Stomach (tissue), 4 donors: Measurements from ENCODE around the gene CD151.

Experiments
- CTCF ChIP-seq, 7 experiments: fragments of 450-650 bp in 4 of 7; fragments of 200-600 bp in 3 of 7; sonication (generic) in 3 of 7; IDR thresholded peaks; one replicate each; pipeline ENCODE4 v1.5.1; 2016 to 2019; ENCODE audit warnings: antibody characterized with exemption in 7 of 7, control low read depth in 2 of 7, mild to moderate bottlenecking in 1 of 7
- EP300 ChIP-seq: sonication (generic); formaldehyde crosslinking; IDR thresholded peaks from one replicate; pipeline ENCODE4 v1.6.1; 2017; ENCODE audit warnings: antibody characterized with exemption
- POLR2A ChIP-seq, 4 donors: fragments of 450-650 bp; IDR thresholded peaks; one replicate each; pipeline ENCODE4 v1.6.1; 2016; ENCODE audit warnings: antibody characterized with exemption in 4 of 4, control low read depth in 2 of 4, mild to moderate bottlenecking in 1 of 4, moderate library complexity in 1 of 4
- POLR2AphosphoS5 ChIP-seq, 3 donors: sonication (generic); formaldehyde crosslinking; IDR thresholded peaks; one replicate each; pipeline ENCODE4 v1.6.1; 2016; ENCODE audit warnings: antibody characterized with exemption in 3 of 3

- TF ChIP-seq CTCF (IDR thresholded peaks at IDR 0.05) (no peak), POLR2A (IDR thresholded peaks at IDR 0.05) (no peak), POLR2AphosphoS5 (IDR thresholded peaks at IDR 0.05) (no peak), EP300 (no peak)
Observed at GRCh38 chr11:880447-880846, 47.7 kb downstream of the CD151 start.
